Erythroblast (primary cell): ENCODE results near the gene UGT1A6.

ENCODE experiments used
- GATA1 ChIP-seq: IDR thresholded peaks from 2 replicates; pipeline ENCODE4 v1.6.1; 2011; ENCODE audit warnings: low read depth, mild to moderate bottlenecking, control low read depth, low read length, moderate library complexity
- POLR2A ChIP-seq: IDR thresholded peaks from 2 replicates; pipeline ENCODE4 v1.6.1; 2011; ENCODE audit warnings: mild to moderate bottlenecking, low read length

DNA sequence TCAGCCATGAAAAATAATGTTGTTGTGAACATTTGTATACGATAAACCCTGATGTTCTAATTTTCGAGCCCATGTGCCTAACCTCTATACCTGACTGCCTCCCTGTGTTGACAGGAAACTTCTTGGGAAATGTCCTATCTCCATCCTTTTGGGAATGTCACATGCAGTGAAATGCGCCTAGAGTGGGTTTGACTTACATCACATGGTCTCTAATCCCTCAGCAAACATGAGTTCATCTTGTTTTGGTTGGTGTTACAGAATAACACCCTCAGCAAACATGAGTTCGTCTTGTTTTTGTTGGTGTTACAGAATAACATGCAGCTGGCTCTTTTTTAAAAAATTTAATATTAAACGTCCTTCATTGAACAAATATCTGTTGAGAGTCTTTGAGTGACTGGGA, 4.3 kb upstream of the UGT1A6 start:
- TF ChIP-seq POLR2A (no peak), GATA1 (no peak)
